HEK293 (cell line): ENCODE results near the gene TP53I3.

Source experiments
- GFI1B ChIP-seq: fragments of 450-650 bp; formaldehyde crosslinking; IDR thresholded peaks from 2 replicates; pipeline ENCODE4 v1.5.1; 2016; ENCODE audit warnings: missing biosample characterization, missing genetic modification characterization
- REPIN1 ChIP-seq: fragments of 450-650 bp; formaldehyde crosslinking; IDR thresholded peaks from 2 replicates; pipeline ENCODE4 v1.5.1; 2017; ENCODE audit warnings: missing biosample characterization, missing genetic modification characterization, low read depth
- SALL2 ChIP-seq: fragments of 450-650 bp; formaldehyde crosslinking; IDR thresholded peaks from 2 replicates; pipeline ENCODE4 v1.5.0; 2017; ENCODE audit warnings: missing biosample characterization, mild to moderate bottlenecking, missing genetic modification characterization, borderline replicate concordance
- ZBTB20 ChIP-seq: fragments of 450-650 bp; formaldehyde crosslinking; IDR thresholded peaks from 2 replicates; pipeline ENCODE4 v1.5.1; 2016; ENCODE audit warnings: missing biosample characterization, missing genetic modification characterization
- ZFP3 ChIP-seq: fragments of 450-650 bp; formaldehyde crosslinking; IDR thresholded peaks from 2 replicates; pipeline ENCODE4 v1.5.1; 2016; ENCODE audit warnings: low read depth, missing biosample characterization, missing genetic modification characterization
- ZFP41 ChIP-seq: fragments of 450-650 bp; formaldehyde crosslinking; IDR thresholded peaks from 2 replicates; pipeline ENCODE4 v1.5.1; 2016; ENCODE audit warnings: missing biosample characterization, missing genetic modification characterization, borderline replicate concordance
- ZNF112 ChIP-seq: fragments of 450-650 bp; formaldehyde crosslinking; IDR thresholded peaks from 2 replicates; pipeline ENCODE4 v1.5.0; 2017; ENCODE audit warnings: missing biosample characterization, missing genetic modification characterization
- ZNF140 ChIP-seq: fragments of 450-650 bp; formaldehyde crosslinking; IDR thresholded peaks from 2 replicates; pipeline ENCODE4 v1.5.1; 2016; ENCODE audit warnings: missing biosample characterization, missing genetic modification characterization
- ZNF146 ChIP-seq: fragments of 450-650 bp; formaldehyde crosslinking; IDR thresholded peaks from 2 replicates; pipeline ENCODE4 v1.5.1; 2016; ENCODE audit warnings: missing biosample characterization, missing genetic modification characterization
- ZNF155 ChIP-seq: fragments of 450-650 bp; formaldehyde crosslinking; IDR thresholded peaks from 2 replicates; pipeline ENCODE4 v1.5.1; 2016; ENCODE audit warnings: missing biosample characterization, missing genetic modification characterization
- ZNF16 ChIP-seq: fragments of 450-650 bp; formaldehyde crosslinking; IDR thresholded peaks from 2 replicates; pipeline ENCODE4 v1.5.1; 2016; ENCODE audit warnings: low read depth, missing biosample characterization, missing genetic modification characterization
- ZNF169 ChIP-seq: fragments of 450-650 bp; formaldehyde crosslinking; IDR thresholded peaks from 2 replicates; pipeline ENCODE4 v1.5.1; 2016; ENCODE audit warnings: missing biosample characterization, missing genetic modification characterization
- ZNF2 ChIP-seq: fragments of 450-650 bp; formaldehyde crosslinking; IDR thresholded peaks from 2 replicates; pipeline ENCODE4 v1.5.1; 2016; ENCODE audit warnings: missing biosample characterization, missing genetic modification characterization
- ZNF23 ChIP-seq: fragments of 450-650 bp; formaldehyde crosslinking; IDR thresholded peaks from 2 replicates; pipeline ENCODE4 v1.5.1; 2016; ENCODE audit warnings: missing biosample characterization, missing genetic modification characterization, borderline replicate concordance
- ZNF341 ChIP-seq: fragments of 450-650 bp; formaldehyde crosslinking; IDR thresholded peaks from 2 replicates; pipeline ENCODE4; 2016; ENCODE audit warnings: low read depth, missing biosample characterization, missing genetic modification characterization
- ZNF416 ChIP-seq: fragments of 450-650 bp; formaldehyde crosslinking; IDR thresholded peaks from 2 replicates; pipeline ENCODE4 v1.5.1; 2016; ENCODE audit warnings: missing biosample characterization, missing genetic modification characterization
- ZNF510 ChIP-seq: fragments of 450-650 bp; formaldehyde crosslinking; IDR thresholded peaks from 2 replicates; pipeline ENCODE4 v1.5.1; 2018; ENCODE audit warnings: mild to moderate bottlenecking, missing genetic modification characterization, missing biosample characterization; ENCODE audit not compliant: insufficient replicate concordance
- ZNF529 ChIP-seq: fragments of 450-650 bp; formaldehyde crosslinking; IDR thresholded peaks from 2 replicates; pipeline ENCODE4 v1.5.1; 2017; ENCODE audit warnings: missing genetic modification characterization, missing biosample characterization; ENCODE audit not compliant: insufficient replicate concordance
- ZNF555 ChIP-seq: fragments of 450-650 bp; formaldehyde crosslinking; conservative IDR thresholded peaks from 2 replicates; pipeline ENCODE4 v1.5.1; 2017; ENCODE audit warnings: missing biosample characterization, mild to moderate bottlenecking, missing genetic modification characterization, inconsistent platforms
- ZNF585B ChIP-seq: fragments of 450-650 bp; formaldehyde crosslinking; IDR thresholded peaks from 2 replicates; pipeline ENCODE4 v1.5.1; 2016; ENCODE audit warnings: missing biosample characterization, missing genetic modification characterization
- ZNF596 ChIP-seq: fragments of 450-650 bp; IDR thresholded peaks from 2 replicates; pipeline ENCODE4 v1.5.0; 2018; ENCODE audit warnings: missing biosample characterization, mild to moderate bottlenecking, missing genetic modification characterization, moderate library complexity
- ZNF623 ChIP-seq: fragments of 450-650 bp; formaldehyde crosslinking; IDR thresholded peaks from 2 replicates; pipeline ENCODE4 v1.5.1; 2016; ENCODE audit warnings: missing biosample characterization, missing genetic modification characterization
- ZNF624 ChIP-seq: fragments of 450-650 bp; formaldehyde crosslinking; IDR thresholded peaks from 2 replicates; pipeline ENCODE4 v1.5.1; 2017; ENCODE audit warnings: missing biosample characterization, missing genetic modification characterization
- ZNF76 ChIP-seq: fragments of 450-650 bp; formaldehyde crosslinking; IDR thresholded peaks from 2 replicates; pipeline ENCODE4; 2016; ENCODE audit warnings: low read depth, missing biosample characterization, missing genetic modification characterization, borderline replicate concordance
- ZXDB ChIP-seq: fragments of 450-650 bp; formaldehyde crosslinking; IDR thresholded peaks from 2 replicates; pipeline ENCODE4 v1.5.1; 2016; ENCODE audit warnings: missing biosample characterization, missing genetic modification characterization
- TF ChIP-seq, protein P1 (sequence below): fragments of 450-650 bp; formaldehyde crosslinking; IDR thresholded peaks from 2 replicates; pipeline ENCODE4 v1.5.1; 2016; ENCODE audit warnings: missing biosample characterization, missing genetic modification characterization, borderline replicate concordance
- TF ChIP-seq, protein P2 (sequence below): fragments of 450-650 bp; formaldehyde crosslinking; IDR thresholded peaks from 2 replicates; pipeline ENCODE4 v1.5.1; 2017; ENCODE audit warnings: missing biosample characterization, missing genetic modification characterization
- TF ChIP-seq, protein P3 (sequence below): fragments of 450-650 bp; formaldehyde crosslinking; IDR thresholded peaks from 2 replicates; pipeline ENCODE4 v1.5.1; 2016; ENCODE audit warnings: missing biosample characterization, missing genetic modification characterization
- TF ChIP-seq, protein P4 (sequence below): fragments of 450-650 bp; formaldehyde crosslinking; IDR thresholded peaks from 2 replicates; pipeline ENCODE4 v1.5.1; 2016; ENCODE audit warnings: missing biosample characterization, missing genetic modification characterization
- TF ChIP-seq, protein P5 (sequence below): fragments of 450-650 bp; formaldehyde crosslinking; IDR thresholded peaks from 2 replicates; pipeline ENCODE4 v1.5.1; 2016; ENCODE audit warnings: missing biosample characterization, missing genetic modification characterization

TP53I3 gene

DNA sequence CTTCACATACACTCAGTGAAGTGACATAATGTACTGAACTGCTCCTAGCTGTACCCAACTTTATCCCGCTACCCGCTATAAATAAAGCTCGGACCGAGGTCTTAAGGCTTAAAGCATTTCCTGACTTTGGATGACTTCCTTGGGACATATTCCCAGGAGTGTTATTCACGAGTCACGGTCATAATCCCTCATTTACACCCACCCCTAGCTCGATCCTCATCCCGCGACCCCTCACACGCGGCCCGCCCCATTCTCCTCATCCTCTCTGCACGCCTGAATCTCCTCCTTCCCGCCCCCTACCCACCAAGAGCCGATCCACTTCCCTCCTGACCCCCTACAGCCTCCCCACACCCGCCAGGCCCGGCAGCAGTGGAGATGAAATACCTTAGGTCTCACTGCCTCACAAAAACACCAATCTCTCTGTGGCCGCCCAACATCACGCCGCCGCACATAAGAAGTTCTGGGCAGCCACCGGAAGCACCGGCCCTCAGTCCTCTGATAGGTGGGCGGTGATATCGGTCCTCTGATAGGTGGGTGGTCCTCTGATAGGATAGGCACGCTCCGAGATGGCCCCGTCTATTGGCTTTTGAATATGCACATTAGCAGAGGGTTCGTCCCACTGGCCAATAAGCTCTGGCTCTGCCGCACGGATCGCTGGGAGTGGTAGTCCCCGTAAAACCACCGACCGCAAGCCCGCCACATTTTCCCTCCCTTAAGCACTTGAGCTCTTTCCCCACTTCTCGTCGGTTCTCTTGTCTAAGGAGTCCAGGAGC is 37.5 kb downstream of the TP53I3 start, which contains the start of gene WDCP (continued):
- TF ChIP-seq ZNF623 (tag by site-specific recombination) (no peak), ZNF16 (tag by site-specific recombination) (no peak), ZNF596 (tag by site-specific recombination) (no peak), ZNF76 (tag by site-specific recombination) (peak; percentile 81), ZNF341 (no peak), ZNF155 (tag by site-specific recombination) (no peak), ZBTB20 (tag by site-specific recombination) (peak; percentile 47; the same call in 1 of the 2 replicates), ZNF140 (no peak), ZFP3 (tag by site-specific recombination) (no peak), ZNF510 (tag by site-specific recombination) (no peak), ZNF112 (no peak), REPIN1 (tag by site-specific recombination) (0 out of 2 replicates have a peak, but pooled peaks have one; percentile 73), ZNF529 (tag by site-specific recombination) (no peak), ZFP41 (tag by site-specific recombination) (no peak), SALL2 (tag by site-specific recombination) (no peak), ZNF146 (tag by site-specific recombination) (no peak), ZNF23 (tag by site-specific recombination) (no peak), GFI1B (tag by site-specific recombination) (no peak), ZNF585B (no peak), ZNF624 (tag by site-specific recombination) (no peak), ZNF2 (tag by site-specific recombination) (peak; percentile 44; the same call in 1 of the 2 replicates), ZNF555 (tag by site-specific recombination) (no peak), ZXDB (tag by site-specific recombination) (0 out of 2 replicates have a peak, but pooled peaks have one; percentile 30), ZNF169 (tag by site-specific recombination) (no peak), ZNF416 (tag by site-specific recombination) (no peak)
- TF ChIP-seq, protein P1, sequence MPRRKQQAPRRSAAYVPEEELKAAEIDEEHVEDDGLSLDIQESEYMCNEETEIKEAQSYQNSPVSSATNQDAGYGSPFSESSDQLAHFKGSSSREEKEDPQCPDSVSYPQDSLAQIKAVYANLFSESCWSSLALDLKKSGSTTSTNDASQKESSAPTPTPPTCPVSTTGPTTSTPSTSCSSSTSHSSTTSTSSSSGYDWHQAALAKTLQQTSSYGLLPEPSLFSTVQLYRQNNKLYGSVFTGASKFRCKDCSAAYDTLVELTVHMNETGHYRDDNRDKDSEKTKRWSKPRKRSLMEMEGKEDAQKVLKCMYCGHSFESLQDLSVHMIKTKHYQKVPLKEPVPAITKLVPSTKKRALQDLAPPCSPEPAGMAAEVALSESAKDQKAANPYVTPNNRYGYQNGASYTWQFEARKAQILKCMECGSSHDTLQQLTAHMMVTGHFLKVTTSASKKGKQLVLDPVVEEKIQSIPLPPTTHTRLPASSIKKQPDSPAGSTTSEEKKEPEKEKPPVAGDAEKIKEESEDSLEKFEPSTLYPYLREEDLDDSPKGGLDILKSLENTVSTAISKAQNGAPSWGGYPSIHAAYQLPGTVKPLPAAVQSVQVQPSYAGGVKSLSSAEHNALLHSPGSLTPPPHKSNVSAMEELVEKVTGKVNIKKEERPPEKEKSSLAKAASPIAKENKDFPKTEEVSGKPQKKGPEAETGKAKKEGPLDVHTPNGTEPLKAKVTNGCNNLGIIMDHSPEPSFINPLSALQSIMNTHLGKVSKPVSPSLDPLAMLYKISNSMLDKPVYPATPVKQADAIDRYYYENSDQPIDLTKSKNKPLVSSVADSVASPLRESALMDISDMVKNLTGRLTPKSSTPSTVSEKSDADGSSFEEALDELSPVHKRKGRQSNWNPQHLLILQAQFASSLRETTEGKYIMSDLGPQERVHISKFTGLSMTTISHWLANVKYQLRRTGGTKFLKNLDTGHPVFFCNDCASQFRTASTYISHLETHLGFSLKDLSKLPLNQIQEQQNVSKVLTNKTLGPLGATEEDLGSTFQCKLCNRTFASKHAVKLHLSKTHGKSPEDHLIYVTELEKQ (tag by site-specific recombination) = no peak
- TF ChIP-seq, protein P2, sequence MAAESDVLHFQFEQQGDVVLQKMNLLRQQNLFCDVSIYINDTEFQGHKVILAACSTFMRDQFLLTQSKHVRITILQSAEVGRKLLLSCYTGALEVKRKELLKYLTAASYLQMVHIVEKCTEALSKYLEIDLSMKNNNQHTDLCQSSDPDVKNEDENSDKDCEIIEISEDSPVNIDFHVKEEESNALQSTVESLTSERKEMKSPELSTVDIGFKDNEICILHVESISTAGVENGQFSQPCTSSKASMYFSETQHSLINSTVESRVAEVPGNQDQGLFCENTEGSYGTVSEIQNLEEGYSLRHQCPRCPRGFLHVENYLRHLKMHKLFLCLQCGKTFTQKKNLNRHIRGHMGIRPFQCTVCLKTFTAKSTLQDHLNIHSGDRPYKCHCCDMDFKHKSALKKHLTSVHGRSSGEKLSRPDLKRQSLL (tag by site-specific recombination) = no peak
- TF ChIP-seq, protein P3, sequence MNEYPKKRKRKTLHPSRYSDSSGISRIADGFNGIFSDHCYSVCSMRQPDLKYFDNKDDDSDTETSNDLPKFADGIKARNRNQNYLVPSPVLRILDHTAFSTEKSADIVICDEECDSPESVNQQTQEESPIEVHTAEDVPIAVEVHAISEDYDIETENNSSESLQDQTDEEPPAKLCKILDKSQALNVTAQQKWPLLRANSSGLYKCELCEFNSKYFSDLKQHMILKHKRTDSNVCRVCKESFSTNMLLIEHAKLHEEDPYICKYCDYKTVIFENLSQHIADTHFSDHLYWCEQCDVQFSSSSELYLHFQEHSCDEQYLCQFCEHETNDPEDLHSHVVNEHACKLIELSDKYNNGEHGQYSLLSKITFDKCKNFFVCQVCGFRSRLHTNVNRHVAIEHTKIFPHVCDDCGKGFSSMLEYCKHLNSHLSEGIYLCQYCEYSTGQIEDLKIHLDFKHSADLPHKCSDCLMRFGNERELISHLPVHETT (tag by site-specific recombination) = peak; percentile 62; the same call in 1 of the 2 replicates
- TF ChIP-seq, protein P4, sequence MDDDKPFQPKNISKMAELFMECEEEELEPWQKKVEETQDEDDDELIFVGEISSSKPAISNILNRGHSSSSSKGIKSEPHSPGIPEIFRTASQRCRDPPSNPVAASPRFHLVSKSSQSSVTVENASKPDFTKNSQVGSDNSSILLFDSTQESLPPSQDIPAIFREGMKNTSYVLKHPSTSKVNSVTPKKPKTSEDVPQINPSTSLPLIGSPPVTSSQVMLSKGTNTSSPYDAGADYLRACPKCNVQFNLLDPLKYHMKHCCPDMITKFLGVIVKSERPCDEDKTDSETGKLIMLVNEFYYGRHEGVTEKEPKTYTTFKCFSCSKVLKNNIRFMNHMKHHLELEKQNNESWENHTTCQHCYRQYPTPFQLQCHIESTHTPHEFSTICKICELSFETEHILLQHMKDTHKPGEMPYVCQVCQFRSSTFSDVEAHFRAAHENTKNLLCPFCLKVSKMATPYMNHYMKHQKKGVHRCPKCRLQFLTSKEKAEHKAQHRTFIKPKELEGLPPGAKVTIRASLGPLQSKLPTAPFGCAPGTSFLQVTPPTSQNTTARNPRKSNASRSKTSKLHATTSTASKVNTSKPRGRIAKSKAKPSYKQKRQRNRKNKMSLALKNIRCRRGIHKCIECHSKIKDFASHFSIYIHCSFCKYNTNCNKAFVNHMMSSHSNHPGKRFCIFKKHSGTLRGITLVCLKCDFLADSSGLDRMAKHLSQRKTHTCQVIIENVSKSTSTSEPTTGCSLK (tag by site-specific recombination) = no peak
- TF ChIP-seq, protein P5, sequence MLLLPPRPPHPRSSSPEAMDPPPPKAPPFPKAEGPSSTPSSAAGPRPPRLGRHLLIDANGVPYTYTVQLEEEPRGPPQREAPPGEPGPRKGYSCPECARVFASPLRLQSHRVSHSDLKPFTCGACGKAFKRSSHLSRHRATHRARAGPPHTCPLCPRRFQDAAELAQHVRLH = no peak
